Breast epithelium (tissue), 3 donors: ENCODE results near the gene FADS6.

Source experiments
- POLR2A ChIP-seq: fragments of 450-650 bp; IDR thresholded peaks from one replicate; pipeline ENCODE4 v1.6.1; 2016; ENCODE audit warnings: antibody characterized with exemption, mild to moderate bottlenecking, moderate library complexity
- TF ChIP-seq, protein P1 (sequence below), 3 donors: fragments of 450-650 bp; IDR thresholded peaks; one replicate each; pipeline ENCODE4 v1.5.1; 2016 to 2017; ENCODE audit warnings: antibody characterized with exemption in 3 of 3, mild to moderate bottlenecking in 3 of 3, moderate library complexity in 3 of 3

GRCh38 chr17:74850310-74850709, 43.1 kb downstream of the FADS6 start:
- TF ChIP-seq, protein P1, sequence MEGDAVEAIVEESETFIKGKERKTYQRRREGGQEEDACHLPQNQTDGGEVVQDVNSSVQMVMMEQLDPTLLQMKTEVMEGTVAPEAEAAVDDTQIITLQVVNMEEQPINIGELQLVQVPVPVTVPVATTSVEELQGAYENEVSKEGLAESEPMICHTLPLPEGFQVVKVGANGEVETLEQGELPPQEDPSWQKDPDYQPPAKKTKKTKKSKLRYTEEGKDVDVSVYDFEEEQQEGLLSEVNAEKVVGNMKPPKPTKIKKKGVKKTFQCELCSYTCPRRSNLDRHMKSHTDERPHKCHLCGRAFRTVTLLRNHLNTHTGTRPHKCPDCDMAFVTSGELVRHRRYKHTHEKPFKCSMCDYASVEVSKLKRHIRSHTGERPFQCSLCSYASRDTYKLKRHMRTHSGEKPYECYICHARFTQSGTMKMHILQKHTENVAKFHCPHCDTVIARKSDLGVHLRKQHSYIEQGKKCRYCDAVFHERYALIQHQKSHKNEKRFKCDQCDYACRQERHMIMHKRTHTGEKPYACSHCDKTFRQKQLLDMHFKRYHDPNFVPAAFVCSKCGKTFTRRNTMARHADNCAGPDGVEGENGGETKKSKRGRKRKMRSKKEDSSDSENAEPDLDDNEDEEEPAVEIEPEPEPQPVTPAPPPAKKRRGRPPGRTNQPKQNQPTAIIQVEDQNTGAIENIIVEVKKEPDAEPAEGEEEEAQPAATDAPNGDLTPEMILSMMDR (IDR thresholded peaks at IDR 0.05), result no peak
- no peak for TF ChIP-seq POLR2A
